HL-60 (cell line): Measurements from ENCODE around the gene EVA1C.

Source experiments
- CTCF ChIP-seq: IDR thresholded peaks from one replicate; pipeline ENCODE4 v1.5.1; 2011; ENCODE audit warnings: low read length, control low read depth, inconsistent platforms; ENCODE audit not compliant: insufficient read depth
- GABPA ChIP-seq: IDR thresholded peaks from 2 replicates; pipeline ENCODE4 v1.6.1; 2012; ENCODE audit warnings: low read depth
- POLR2AphosphoS5 ChIP-seq: IDR thresholded peaks from 2 replicates; pipeline ENCODE4 v1.6.1; 2012; ENCODE audit warnings: low read depth
- REST ChIP-seq: IDR thresholded peaks from 2 replicates; pipeline ENCODE4 v1.6.1; 2012; ENCODE audit warnings: low read depth; ENCODE audit not compliant: insufficient replicate concordance
- SPI1 ChIP-seq: IDR thresholded peaks from 2 replicates; pipeline ENCODE4 v1.6.1; 2012; ENCODE audit warnings: low read depth, mild to moderate bottlenecking, borderline replicate concordance

DNA sequence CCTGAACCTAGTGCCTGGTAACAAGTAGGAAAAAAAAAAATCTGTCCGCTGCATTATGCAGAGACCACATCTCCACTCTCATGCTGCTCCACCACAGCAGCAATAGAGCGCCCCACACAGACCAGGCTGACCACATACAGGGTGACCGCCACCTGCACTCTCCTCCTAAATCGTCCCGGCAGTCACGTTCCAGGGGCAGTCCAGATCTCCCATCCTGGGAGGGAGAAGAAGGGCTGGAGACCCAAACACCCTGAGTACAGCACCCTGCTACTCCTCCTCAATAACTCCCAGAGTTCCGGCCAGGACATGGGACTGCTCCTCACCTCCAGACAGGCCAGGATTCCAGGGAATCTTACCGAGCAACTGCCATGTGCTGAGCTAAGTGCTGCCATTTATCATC lies 35.0 kb upstream of the EVA1C start:
- no peak for TF ChIP-seq CTCF
- no peak for TF ChIP-seq GABPA
- TF ChIP-seq POLR2AphosphoS5 = no peak
- TF ChIP-seq REST = no peak
- TF ChIP-seq SPI1 = no peak
